NCI-H1436 (cell line): Measurements from ENCODE around the gene NOP16.

Source experiments
- DNase-seq: peaks from one replicate; lab custom pipeline; 2025; lab: John Stamatoyannopoulos, UW

Gene NOP16, protein sequence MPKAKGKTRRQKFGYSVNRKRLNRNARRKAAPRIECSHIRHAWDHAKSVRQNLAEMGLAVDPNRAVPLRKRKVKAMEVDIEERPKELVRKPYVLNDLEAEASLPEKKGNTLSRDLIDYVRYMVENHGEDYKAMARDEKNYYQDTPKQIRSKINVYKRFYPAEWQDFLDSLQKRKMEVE

DNA sequence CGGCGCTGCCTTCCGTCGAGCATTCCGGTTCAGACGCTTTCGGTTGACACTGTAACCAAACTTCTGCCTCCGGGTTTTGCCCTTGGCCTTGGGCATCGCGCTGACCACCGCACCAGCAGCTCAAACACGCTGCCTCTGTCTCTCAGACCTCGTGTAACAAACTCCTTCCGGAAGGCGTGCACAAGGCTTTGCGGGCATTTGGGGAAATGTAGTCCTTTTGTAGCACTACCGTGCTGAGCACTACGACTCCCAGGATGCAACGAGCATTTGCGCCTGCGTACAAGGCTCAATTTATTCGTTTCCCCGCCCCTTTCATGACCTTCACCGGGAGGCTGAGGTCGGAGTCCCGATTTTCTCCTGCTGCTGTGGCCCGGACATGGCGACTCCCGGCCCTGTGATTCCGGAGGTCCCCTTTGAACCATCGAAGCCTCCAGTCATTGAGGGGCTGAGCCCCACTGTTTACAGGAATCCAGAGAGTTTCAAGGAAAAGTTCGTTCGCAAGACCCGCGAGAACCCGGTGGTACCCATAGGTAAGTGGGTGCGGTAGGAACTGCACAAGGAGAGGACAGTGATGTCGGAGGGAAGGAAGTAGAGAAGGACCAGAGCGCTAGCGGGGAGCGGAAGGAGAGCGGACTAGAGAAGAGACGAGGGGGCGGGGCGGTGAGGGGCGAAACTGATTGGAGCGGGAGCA is at the start of gene NOP16, which contains the start of gene HIGD2A:
NOP16 (minus strand) TSS at position 155 of the 691 bp plus-strand sequence; CDS start at position 96, 59 bp downstream.
HIGD2A (plus strand) TSS at position 308 of the 691 bp plus-strand sequence; CDS start at position 377, 69 bp downstream.
- peak; percentile 88 for DNase-seq

DNA sequence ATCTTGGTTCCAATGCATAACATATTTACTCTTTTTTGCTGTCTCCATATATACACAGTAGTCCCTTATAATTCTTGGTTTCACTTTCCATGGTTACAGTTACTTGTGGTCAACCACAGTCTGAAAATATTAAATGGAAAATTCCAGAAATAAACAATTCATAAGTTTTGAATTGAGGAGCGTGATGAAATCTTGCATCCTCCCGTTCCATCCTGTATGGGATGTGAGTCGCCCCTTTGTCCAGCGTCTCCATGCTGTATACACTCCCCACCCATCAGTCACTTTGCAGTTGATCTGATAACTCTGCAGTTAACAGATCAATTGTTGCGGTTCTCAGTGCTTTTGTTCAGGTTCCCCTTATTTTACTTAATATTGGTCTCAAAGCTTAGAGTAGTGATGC is 48.3 kb upstream of the NOP16 start:
- DNase-seq, result no peak

- no peak for DNase-seq
These were observed 44.3 kb upstream of the NOP16 start for GRCh38 chr5:176432707-176433106.

- no peak for DNase-seq
These were observed 41.6 kb upstream of the NOP16 start for GRCh38 chr5:176429972-176430371.

- DNase-seq, result no peak
These were observed 39.6 kb upstream of the NOP16 start for GRCh38 chr5:176427971-176428370.

DNA sequence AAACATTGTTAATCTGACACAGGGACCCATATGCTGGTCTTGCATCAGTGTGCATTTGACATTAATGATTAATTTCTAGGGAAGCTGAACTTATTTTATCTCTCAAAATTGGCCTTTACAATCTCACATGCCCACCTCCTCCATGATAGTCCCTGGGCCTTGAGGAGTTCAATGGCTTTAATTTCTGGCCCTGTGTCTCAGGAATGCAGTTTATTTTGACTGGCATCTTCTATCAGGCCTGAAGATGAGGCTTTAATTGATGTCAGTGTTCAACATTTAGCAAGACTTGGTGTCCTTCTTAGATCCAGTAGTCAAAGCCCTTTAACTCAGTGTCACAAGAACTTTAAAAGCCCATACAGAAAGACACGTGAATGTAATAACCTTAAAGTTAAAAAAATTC is 38.5 kb upstream of the NOP16 start:
- no peak for DNase-seq

DNA sequence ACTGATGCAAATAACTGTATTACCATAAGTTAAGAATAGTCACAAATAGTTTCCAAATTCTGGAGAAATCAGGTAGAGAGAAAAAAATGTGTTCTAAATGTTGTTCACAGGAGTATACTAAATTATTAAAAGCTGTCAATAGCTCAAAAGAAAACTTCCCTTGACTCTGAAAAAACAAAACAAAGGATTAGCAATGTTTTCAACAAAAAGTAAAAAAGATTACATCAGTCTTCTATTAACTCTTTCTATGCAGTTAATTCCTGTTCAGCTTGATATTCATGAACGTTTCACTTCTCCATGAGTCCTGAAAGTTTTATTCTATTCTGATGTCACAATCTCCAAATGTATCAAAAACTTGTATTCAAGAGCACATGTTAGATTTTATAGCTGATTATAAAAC is 37.4 kb upstream of the NOP16 start:
- DNase-seq, result no peak

GRCh38 chr5:176425138-176425537 is 36.7 kb upstream of the NOP16 start:
- DNase-seq, result no peak

DNA sequence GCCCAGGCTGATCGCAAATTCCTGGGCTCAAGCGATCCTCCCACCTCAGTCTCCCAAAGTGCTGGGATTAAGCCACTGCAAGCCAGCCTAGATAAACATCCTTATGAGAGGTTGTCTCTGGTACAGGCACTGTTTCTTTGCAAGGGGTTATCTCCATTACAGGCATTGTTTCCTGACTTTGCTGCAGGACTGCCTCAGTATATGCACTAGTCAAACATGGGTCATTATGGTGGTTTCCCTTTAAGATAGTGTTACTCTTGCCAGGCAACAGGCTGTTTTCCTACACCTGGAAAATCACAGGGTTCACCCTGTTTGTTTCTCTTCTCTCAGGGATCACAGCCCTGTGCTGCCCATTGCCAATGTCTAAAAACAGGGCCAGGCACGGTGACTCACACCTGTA is 35.8 kb upstream of the NOP16 start:
- DNase-seq, result no peak

GRCh38 chr5:176420972-176421544 is 32.7 kb upstream of the NOP16 start:
- DNase-seq, result no peak

DNA sequence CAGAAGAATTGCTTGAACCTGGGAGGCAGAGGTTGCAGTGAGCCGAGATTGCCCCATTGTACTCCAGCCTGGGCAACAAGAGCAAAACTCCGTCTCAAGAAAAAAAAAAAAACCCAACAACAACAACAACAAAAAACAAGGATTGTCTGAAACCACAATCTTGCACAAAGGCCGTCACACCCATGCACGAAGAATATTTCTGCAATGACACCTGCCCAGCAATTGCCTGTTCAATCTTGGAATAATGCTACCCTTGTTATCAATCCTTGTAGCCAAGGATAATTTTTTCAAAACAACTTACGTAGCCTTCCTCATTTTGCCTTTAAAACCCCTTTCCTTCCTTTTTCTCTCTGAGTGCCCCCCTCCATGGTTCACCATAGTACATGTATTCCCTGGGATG is 31.7 kb upstream of the NOP16 start:
- DNase-seq, result no peak

DNA sequence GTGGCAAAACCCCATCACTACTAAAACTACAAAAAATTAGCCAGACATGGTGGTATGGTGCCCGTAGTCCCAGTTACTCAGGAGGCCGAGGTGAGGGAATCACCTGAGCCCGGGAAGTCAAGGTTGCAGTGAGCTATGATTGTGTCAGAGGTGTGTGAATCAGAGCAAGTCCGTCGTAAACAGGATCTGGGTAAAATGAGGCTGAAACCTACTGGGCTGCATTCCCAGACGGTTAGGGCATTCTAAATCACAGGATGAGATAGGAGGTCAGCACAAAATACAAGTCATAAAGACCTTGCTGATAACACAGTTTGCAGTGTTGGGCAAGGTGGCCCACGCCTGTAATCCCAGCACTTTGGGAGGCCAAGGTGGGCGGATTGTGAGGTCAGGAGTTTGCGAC is 29.9 kb upstream of the NOP16 start:
- DNase-seq, result no peak

DNA sequence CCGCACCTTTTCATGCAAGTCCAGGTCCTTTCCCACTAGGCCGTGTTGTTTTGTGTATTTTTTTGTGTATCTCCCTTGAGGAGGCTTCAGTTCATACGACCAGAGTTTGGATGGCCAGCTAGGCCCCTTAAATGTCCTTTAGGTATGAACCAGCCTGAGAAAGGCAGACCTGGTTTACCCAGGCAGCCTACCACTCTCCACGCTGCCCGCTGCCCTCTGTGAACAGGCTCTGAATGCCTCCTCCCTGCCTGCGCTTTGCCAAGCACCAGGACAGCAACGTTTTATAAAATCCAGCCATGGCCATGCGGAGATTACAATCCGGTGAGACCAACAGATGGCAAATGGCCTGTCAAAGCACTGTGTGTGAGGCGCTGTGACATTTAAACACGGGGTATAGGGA is 28.6 kb upstream of the NOP16 start:
- no peak for DNase-seq

DNA sequence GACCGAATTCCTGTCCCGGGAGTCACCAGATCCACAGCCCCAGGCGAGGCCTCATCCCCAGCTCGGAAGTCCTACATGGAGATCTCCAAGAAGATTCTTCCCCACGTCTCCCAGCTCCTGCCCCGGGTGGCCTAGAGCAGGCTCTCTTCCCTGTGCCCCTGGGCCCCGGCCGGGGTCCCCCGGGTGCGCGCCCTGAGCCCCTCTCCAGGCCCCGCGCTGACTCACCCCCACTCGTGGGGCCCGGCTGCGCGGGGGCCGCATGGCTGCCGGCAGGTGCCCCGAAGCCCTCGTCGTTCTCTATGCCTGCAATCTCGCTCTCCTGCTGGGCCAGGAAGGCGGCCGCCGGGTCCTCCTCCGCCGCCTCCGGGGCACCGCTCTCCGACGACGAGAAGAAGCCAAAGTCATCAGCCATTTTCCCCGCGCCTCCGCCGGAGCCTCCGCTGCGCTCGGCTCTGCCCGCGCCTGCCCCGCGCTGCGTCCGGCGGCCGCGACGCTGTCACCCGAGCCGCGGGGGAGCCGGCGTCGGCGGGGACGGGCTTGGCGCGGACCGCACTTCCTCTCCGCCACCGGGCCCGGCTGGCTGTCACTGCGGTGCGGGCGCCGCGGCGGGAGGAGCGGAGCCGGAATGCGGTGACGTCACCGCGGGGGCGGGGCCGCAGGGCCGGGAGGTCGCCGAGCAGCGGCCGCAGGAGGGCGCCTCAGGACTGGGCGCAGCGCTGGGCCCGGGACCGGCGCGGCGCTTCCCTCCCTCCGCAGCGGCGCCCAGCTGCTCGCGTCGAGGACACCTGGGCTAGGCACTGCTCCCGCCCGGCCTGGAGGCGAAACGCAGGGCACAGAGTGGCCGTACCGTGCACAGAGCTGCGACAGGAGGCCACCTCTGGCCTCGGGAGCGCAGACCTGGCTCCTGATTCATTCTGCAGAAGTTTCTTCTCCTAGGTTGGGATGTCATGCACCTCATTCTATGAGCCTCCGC is 27.8 kb upstream of the NOP16 start, which contains the start of gene CLTB:
CLTB (minus strand) TSS at position 588 of the 973 bp plus-strand sequence; CDS start at position 412, 176 bp downstream.
- DNase-seq, result peak; percentile 49

DNA sequence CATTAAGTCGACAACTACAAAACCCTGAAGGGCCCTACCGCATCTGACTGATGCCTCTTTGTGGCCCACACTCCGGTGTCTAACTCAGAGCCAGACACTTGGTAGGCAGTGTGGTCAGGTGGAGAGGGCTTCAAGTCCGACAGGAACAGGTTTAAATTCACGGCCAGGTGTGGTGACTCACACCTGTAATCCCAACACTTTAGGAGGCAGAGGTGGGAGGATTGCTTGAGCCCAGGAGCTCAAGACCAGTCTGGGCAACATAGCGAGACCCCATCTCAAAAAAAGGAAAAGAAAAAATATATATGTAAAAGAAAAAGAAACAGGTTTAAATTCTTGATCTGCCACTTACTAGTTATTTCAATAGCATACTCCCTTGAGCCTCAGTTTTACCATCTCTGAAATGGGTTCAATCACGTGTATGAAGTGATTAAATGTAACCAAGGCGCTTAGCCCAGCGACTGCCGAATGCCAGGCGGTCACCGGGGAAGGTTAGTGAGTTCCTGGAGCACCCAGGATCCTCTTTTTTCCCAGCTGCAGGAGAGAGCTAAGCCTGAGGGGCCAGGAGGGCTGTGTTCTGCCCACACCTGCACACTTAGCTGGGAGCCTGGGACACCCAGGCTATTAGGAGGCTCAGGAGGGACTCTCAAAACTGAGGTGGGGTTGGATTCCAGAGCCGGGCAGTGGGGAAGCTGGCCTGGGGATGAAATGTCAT is 27.0 kb upstream of the NOP16 start:
- DNase-seq, result no peak

GRCh38 chr5:176414704-176415103 is 26.3 kb upstream of the NOP16 start:
- DNase-seq, result no peak

DNA sequence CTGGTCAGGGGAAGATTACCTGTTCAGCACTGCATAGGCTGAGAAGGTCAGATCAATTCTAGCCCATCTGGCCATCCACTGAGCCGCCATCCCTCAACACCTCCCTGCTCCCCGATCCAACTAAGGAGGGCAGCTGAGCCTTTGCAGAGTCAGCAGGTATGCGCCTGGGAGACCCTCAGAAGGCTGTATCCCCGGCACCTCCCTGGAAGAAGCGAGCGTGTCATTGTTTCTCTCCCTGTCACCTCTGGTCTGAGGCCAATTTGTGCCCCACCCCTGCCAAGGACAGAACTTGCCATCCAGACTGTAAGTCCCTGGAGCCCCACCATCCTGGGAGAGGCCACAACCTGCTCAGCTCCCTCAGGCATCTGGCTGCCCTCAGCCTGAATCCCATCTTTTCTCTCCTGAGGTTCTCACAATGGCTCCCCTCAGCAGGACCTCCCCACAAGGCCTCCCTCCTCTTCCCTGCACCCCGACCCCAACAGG is 25.4 kb upstream of the NOP16 start:
- no peak for DNase-seq

DNA sequence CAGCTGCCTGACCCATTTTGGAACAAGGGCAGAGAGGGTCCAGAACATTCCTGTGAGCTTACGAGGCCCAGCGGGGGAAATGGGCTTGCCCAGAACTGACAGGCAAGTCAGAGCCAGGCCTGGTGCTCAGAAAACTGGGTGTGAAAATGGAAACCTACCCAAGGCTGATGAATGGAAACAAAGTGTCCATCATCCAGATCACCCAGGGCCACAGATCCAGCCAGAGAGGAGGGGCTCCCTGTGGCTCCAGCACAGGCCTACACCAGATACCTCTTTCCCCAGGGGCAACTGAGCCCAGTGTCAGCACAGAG is 24.8 kb upstream of the NOP16 start:
- DNase-seq, result no peak

DNA sequence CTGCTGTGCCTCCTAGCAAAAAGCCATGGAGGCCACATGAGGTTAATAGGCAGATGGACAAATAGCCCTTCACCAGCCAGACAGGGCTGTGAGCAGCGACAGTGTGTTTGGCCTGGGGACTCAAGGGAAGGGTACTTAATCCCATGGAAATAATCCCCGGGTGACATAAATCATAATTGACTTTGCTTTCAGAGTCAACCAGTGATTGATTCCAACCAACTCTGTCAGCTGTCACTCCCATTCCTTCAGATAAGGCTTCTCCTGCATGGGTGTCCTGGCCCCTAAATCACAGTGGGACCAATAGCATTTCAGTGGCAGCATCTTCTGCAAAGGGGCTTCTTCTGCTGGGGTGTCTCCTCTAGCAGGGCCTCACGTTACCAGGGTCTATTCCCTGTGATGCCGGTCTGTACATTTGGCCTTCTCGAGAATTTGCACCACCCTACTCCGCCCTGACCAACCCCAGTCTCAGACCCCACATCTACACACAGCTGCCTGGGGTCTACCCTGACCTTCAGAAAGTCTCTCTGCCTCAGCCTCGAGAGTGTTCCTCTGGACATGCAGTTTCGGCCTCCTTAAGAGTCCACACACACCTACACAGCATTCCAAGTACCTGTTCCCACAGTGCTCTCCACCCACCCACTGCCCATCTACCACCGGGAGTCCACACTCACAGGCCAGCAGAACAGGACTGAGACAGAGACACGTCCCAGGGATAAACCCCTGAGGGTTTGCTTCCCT is 24.3 kb upstream of the NOP16 start:
- DNase-seq, result no peak

GRCh38 chr5:176410486-176411180 is 22.2 kb upstream of the NOP16 start:
- no peak for DNase-seq
